H1 (cell line): ENCODE data around the gene PYGB. TPM values are rescaled to one million over a fixed set of nuclear protein-coding genes. Genes with fewer than 3 reads are reported as not detected.

ENCODE experiments used
- CTCF ChIA-PET: fragments of 300-600 bp; sonication (Branson Sonifier 250); formaldehyde crosslinking; loops from one replicate; lab custom pipeline; 2021; ENCODE audit not compliant: partially characterized antibody; lab: Charles Lee
- POLR2A ChIA-PET: fragments of 300-600 bp; sonication (Branson Sonifier 250); formaldehyde crosslinking; loops from one replicate; lab custom pipeline; 2021; ENCODE audit warnings: inconsistent platforms; ENCODE audit not compliant: partially characterized antibody; lab: Charles Lee
- DNase-seq, 2 experiments: peaks; one replicate each; pipeline versions ENCODE4 v3.0.0 to v3.0.0-alpha.2; 2010 to 2022; ENCODE audit warnings: low spot score in 2 of 2, low read depth in 1 of 2, mixed read lengths in 1 of 2
- FAIRE-seq: peaks from 2 replicates; lab custom pipeline; 2011; peaks lifted over from hg19 to GRCh38; lab: Jason Lieb, UNC
- H2AFZ ChIP-seq: 2 replicates; pipeline ENCODE4 v1.8.1; 2012; ENCODE audit warnings: low read length, inconsistent platforms
- H2AK5ac ChIP-seq: 2 replicates; pipeline ENCODE4 v1.6.1; 2013; ENCODE audit warnings: low read depth, low read length
- H2BK120ac ChIP-seq: replicated peaks from 2 replicates; pipeline ENCODE3; 2013; ENCODE audit warnings: low read depth, low read length, inconsistent platforms
- H2BK12ac ChIP-seq: 2 replicates; pipeline ENCODE4 v1.6.1; 2013; ENCODE audit warnings: low read depth, low read length
- H2BK15ac ChIP-seq: 2 replicates; pipeline ENCODE4 v1.6.1; 2013; ENCODE audit warnings: low read length
- H2BK20ac ChIP-seq: 2 replicates; pipeline ENCODE4 v1.6.1; 2013; ENCODE audit warnings: low read length
- H2BK5ac ChIP-seq: 2 replicates; pipeline ENCODE4 v1.6.1; 2013; ENCODE audit warnings: low read depth, low read length
- H3K14ac ChIP-seq: 2 replicates; pipeline ENCODE4 v1.6.1; 2013; ENCODE audit warnings: inconsistent platforms; ENCODE audit not compliant: insufficient read length
- H3K18ac ChIP-seq: 2 replicates; pipeline ENCODE4 v1.6.1; 2013; ENCODE audit warnings: low read length; ENCODE audit errors: extremely low read depth
- H3K23ac ChIP-seq: 2 replicates; pipeline ENCODE4 v1.6.1; 2013; ENCODE audit warnings: inconsistent platforms; ENCODE audit not compliant: insufficient read length
- H3K23me2 ChIP-seq: 2 replicates; pipeline ENCODE4 v1.6.1; 2013; ENCODE audit warnings: low read depth, low read length
- H3K27ac ChIP-seq: 2 replicates; pipeline ENCODE4 v1.6.1; 2011; ENCODE audit warnings: low read depth, low read length, inconsistent platforms
- H3K27me3 ChIP-seq, 4 experiments: replicated peaks in 1 of 4; 1 replicate in 1 of 4; 2 replicates in 3 of 4; pipeline versions ENCODE4 v1.6.1 to v1.8.1; 2011 to 2013; ENCODE audit warnings: low read length in 3 of 4, mild to moderate bottlenecking in 3 of 4, inconsistent platforms in 2 of 4, mixed read lengths in 2 of 4, moderate library complexity in 1 of 4; ENCODE audit not compliant: control insufficient read depth in 3 of 4, insufficient read depth in 3 of 4; ENCODE audit errors: extremely low read depth in 1 of 4
- H3K36me3 ChIP-seq, 4 experiments: 2 replicates each; pipeline versions ENCODE4 v1.6.1 to v1.8.1; 2011 to 2013; ENCODE audit warnings: mild to moderate bottlenecking in 4 of 4, low read length in 3 of 4, moderate library complexity in 2 of 4, control low read depth in 1 of 4, inconsistent platforms in 1 of 4; ENCODE audit not compliant: insufficient read depth in 4 of 4, control insufficient read depth in 2 of 4
- H3K4ac ChIP-seq: replicated peaks from 2 replicates; pipeline ENCODE3; 2013; ENCODE audit warnings: low read length, low read depth, mixed read lengths, inconsistent platforms; ENCODE audit not compliant: insufficient read length
- H3K4me1 ChIP-seq, 4 experiments: replicated peaks in 1 of 4; 1 replicate in 1 of 4; 2 replicates in 3 of 4; pipeline versions ENCODE4 v1.6.1 to v1.8.1; 2011 to 2013; ENCODE audit warnings: low read length in 3 of 4, inconsistent platforms in 2 of 4, mixed read lengths in 1 of 4; ENCODE audit not compliant: insufficient read depth in 4 of 4, control insufficient read depth in 3 of 4
- H3K4me2 ChIP-seq, 2 experiments: 2 replicates each; pipeline versions ENCODE4 v1.6.1 to v1.8.1; 2011 to 2013; ENCODE audit warnings: low read depth in 2 of 2, low read length in 2 of 2, control low read depth in 1 of 2, inconsistent platforms in 1 of 2, mild to moderate bottlenecking in 1 of 2; ENCODE audit not compliant: insufficient read depth in 1 of 2
- H3K4me3 ChIP-seq, 4 experiments: fragments of 200-600, 300-600 bp in 1 of 4; sonication (generic), shearing (Covaris generic), sonication (Bioruptor Twin) in 1 of 4; 2 replicates each; pipeline versions ENCODE4 v1.5.1 to v1.8.1; 2011 to 2016; ENCODE audit warnings: low read length in 4 of 4, low read depth in 3 of 4, control low read depth in 2 of 4, inconsistent platforms in 2 of 4, mild to moderate bottlenecking in 2 of 4, mixed read lengths in 1 of 4, moderate library complexity in 1 of 4; ENCODE audit not compliant: insufficient read depth in 2 of 4; ENCODE audit errors: extremely low read depth in 1 of 4
- H3K56ac ChIP-seq: replicated peaks from 2 replicates; pipeline ENCODE3; 2013; ENCODE audit warnings: low read depth, mild to moderate bottlenecking, mixed read lengths, low read length, inconsistent platforms; ENCODE audit not compliant: insufficient read length
- H3K79me1 ChIP-seq: 2 replicates; pipeline ENCODE4 v1.6.1; 2013; ENCODE audit warnings: low read depth, low read length, control low read depth
- H3K79me2 ChIP-seq, 2 experiments: 2 replicates each; pipeline versions ENCODE4 v1.6.1 to v1.8.1; 2012 to 2013; ENCODE audit warnings: low read length in 2 of 2, mild to moderate bottlenecking in 2 of 2, inconsistent platforms in 1 of 2; ENCODE audit not compliant: insufficient read depth in 2 of 2, control insufficient read depth in 1 of 2
- H3K9ac ChIP-seq, 4 experiments: replicated peaks in 1 of 4; 1 replicate in 1 of 4; 2 replicates in 3 of 4; pipeline versions ENCODE4 v1.6.1 to v1.8.1; 2011 to 2013; ENCODE audit warnings: low read depth in 3 of 4, low read length in 3 of 4, control low read depth in 2 of 4, mild to moderate bottlenecking in 2 of 4, moderate library complexity in 2 of 4, inconsistent platforms in 1 of 4; ENCODE audit errors: extremely low read depth in 1 of 4
- H3K9me3 ChIP-seq, 2 experiments: 2 replicates each; pipeline versions ENCODE4 v1.6.1 to v1.8.1; 2012 to 2013; ENCODE audit warnings: mild to moderate bottlenecking in 2 of 2, moderate library complexity in 2 of 2, control low read depth in 1 of 2, inconsistent platforms in 1 of 2, low read depth in 1 of 2, low read length in 1 of 2, mixed read lengths in 1 of 2; ENCODE audit not compliant: insufficient read depth in 2 of 2
- H4K20me1 ChIP-seq, 2 experiments: replicated peaks in 1 of 2; 2 replicates each; pipeline versions ENCODE3 to v1.8.1; 2011 to 2013; ENCODE audit warnings: inconsistent platforms in 2 of 2, low read length in 2 of 2, mild to moderate bottlenecking in 1 of 2; ENCODE audit not compliant: insufficient read depth in 2 of 2, control insufficient read depth in 1 of 2
- H4K5ac ChIP-seq: 2 replicates; pipeline ENCODE4 v1.6.1; 2013; ENCODE audit warnings: low read length, low read depth, mixed read lengths, inconsistent platforms; ENCODE audit not compliant: insufficient read length
- H4K8ac ChIP-seq: 2 replicates; pipeline ENCODE4 v1.8.0; 2013; ENCODE audit warnings: mild to moderate bottlenecking, moderate library complexity, low read length, inconsistent platforms; ENCODE audit not compliant: insufficient read depth; ENCODE audit errors: extremely low read depth
- H4K91ac ChIP-seq: replicated peaks from 2 replicates; pipeline ENCODE3; 2013; ENCODE audit warnings: low read length, mixed read lengths, inconsistent platforms; ENCODE audit not compliant: insufficient read length
- ASH2L ChIP-seq: fragments of 200-600, 300-600 bp; sonication (generic); IDR thresholded peaks from one replicate; pipeline ENCODE4 v1.7.1; 2017; ENCODE audit warnings: low read length
- BACH1 ChIP-seq: IDR thresholded peaks from 2 replicates; pipeline ENCODE4 v1.6.1; 2012; ENCODE audit warnings: low read length, improper control_type of control experiment
- JUN ChIP-seq: IDR thresholded peaks from 2 replicates; pipeline ENCODE4 v1.6.1; 2011; ENCODE audit warnings: low read depth, mild to moderate bottlenecking, improper control_type of control experiment, low read length
- KDM1A ChIP-seq: fragments of 200-600, 300-600 bp; sonication (generic); IDR thresholded peaks from 2 replicates; pipeline ENCODE4 v1.7.1; 2016; ENCODE audit warnings: mild to moderate bottlenecking, low read length, borderline replicate concordance
- KDM5A ChIP-seq: fragments of 200-600 bp; IDR thresholded peaks from 2 replicates; pipeline ENCODE4 v1.7.1; 2012; ENCODE audit warnings: mild to moderate bottlenecking, low read length, inconsistent platforms, mixed read lengths
- MAX ChIP-seq: IDR thresholded peaks from 2 replicates; pipeline ENCODE4 v1.6.1; 2012; ENCODE audit warnings: inconsistent platforms
- RBBP5 ChIP-seq: IDR thresholded peaks from 2 replicates; pipeline ENCODE4 v1.7.1; 2012; ENCODE audit warnings: low read depth, mild to moderate bottlenecking, inconsistent platforms, low read length, moderate library complexity, borderline replicate concordance
- SIX5 ChIP-seq: IDR thresholded peaks from 2 replicates; pipeline ENCODE4 v1.6.1; 2011; ENCODE audit warnings: mild to moderate bottlenecking, low read depth, low read length
- SP1 ChIP-seq: IDR thresholded peaks from 2 replicates; pipeline ENCODE4 v1.6.1; 2011; ENCODE audit warnings: low read depth, low read length
- SUZ12 ChIP-seq: fragments of 200-600 bp; sonication (generic); IDR thresholded peaks from 2 replicates; pipeline ENCODE4 v1.6.1; 2012; ENCODE audit warnings: mild to moderate bottlenecking, inconsistent platforms, low read length, moderate library complexity, mixed read lengths
- YY1 ChIP-seq: IDR thresholded peaks from 2 replicates; pipeline ENCODE4 v1.6.1; 2011; ENCODE audit warnings: low read depth, mild to moderate bottlenecking, low read length
- WGBS, 2 experiments: shearing (Covaris generic) in 1 of 2; methylation state at CpG; one replicate each; pipeline versions ENCODE4 v1.1.6 to v1.1.7; 2013 to 2015; ENCODE audit warnings: low lambda C conversion rate in 2 of 2, mixed read lengths in 2 of 2, inconsistent platforms in 1 of 2, low coverage in 1 of 2, missing lambda C conversion rate in 1 of 2; ENCODE audit not compliant: insufficient replicate concordance in 2 of 2, insufficient coverage in 1 of 2, insufficient read length in 1 of 2; ENCODE audit errors: extremely low coverage in 1 of 2, missing lambda C conversion rate in 1 of 2; 5-methylcytosine and 5-hydroxymethylcytosine counted together
- polyA plus RNA-seq, 7 experiments: library from polyadenylated mRNA; depleted of rRNA in 3 of 7; stranded (reverse) in 5 of 7; unstranded in 2 of 7; fragments of >200 nt in 5 of 7; fragments of 200-250 nt in 2 of 7; gene quantifications; 1 replicate in 5 of 7; 2 replicates in 1 of 7; 4 replicates in 1 of 7; pipeline versions ENCODE4 v1.2.1 to v1.2.3, GENCODE V29; 2011 to 2013; ENCODE audit warnings: missing spikeins in 2 of 7, mixed read lengths in 2 of 7
- total RNA-seq: library from RNA; stranded (reverse); fragmentation: NEBNext Ultra II Directional; extraction: Animal tissue kit (Norgen Biotek cat#: 25700); gene quantifications from 2 replicates; pipeline ENCODE4 v1.2.1, GENCODE V29; 2021
- TF ChIP-seq, protein P1 (sequence below): IDR thresholded peaks from 2 replicates; pipeline ENCODE4 v1.6.1; 2011; ENCODE audit warnings: low read depth, mild to moderate bottlenecking, low read length; ENCODE audit not compliant: insufficient read depth

PYGB gene
- total and polyA plus RNA-seq, 2 of the 8 experiments (the other 6 are each of a cell fraction or from before 2014, with no cell fraction given): 26.6 to 56.0 TPM

DNA sequence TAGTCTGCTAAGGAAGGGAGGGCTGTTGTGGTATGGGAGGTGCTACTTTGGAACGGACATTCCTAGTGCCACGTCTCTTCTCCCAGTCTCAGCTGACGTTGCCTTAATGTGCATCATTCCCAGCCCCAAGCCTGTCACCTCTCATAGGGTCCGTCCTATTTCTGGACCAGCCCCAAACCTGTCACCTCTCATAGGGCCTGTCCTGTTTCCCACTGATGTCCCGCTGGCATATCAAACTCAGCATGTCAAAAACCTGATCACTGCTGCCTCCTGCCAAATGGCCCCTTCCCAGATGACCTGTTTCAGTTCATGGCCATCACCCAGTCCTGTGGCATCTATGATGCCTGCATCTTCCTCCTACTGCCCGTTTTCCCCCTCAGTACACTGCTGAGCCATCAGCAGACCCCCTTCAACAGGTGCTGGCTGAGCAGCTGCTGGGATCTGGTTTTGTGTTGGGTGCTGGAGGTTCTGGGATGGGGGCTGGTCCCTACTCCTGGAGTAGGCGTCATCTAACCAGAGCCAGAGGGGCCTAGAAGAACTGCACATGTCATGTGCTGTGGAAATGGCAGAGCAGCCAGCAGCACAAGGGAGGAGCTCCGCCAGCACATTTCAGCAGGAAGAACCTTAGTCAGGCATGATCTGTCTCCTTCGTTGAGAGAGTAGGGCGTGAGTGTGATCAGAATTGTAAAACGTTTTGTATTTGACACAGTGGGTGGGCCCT is 49.1 kb upstream of the PYGB start:
- H3K4me3 ChIP-seq: no peak overlapping the region
- H3K4me2 ChIP-seq: peak overlapping the region in 1 of 2 experiments; percentile 17; a peak in 1 of 4 replicates
- no peak overlapping the region for H2BK15ac ChIP-seq
- H3K4me1 ChIP-seq: peaks cover 4 to 12% (median 10%) of the 10 kb centered on the region in 4 experiments
- H2AK5ac ChIP-seq: no peak overlapping the region
- H2AFZ ChIP-seq: no peak overlapping the region
- H4K20me1 ChIP-seq: peaks cover 2 to 12% of the 10 kb centered on the region in 2 experiments
- ChIA-PET POLR2A (interaction anchor here (0.8 kb wide), 1 partner anchor 12 kb away, joined by 3 read pairs; no protein-coding TSS in a partner anchor), CTCF (interaction anchor here (0.9 to 2.5 kb wide), 3 partner anchors 22 to 990 kb away, joined by 3 to 10 read pairs (median 4); partner anchors contain the start of gene PYGB)
- H3K56ac ChIP-seq: no peak overlapping the region
- no peak overlapping the region for H3K18ac ChIP-seq
- WGBS, 2 experiments: 71% methylated on average over 11 of the region's 11 CpGs; no CpG with 5 or more reads in 1 of the 2 experiments
- H3K4ac ChIP-seq: no peak overlapping the region
- no peak overlapping the region for H4K91ac ChIP-seq
- no peak overlapping the region for H4K8ac ChIP-seq
- H3K27ac ChIP-seq: no peak overlapping the region
- H2BK12ac ChIP-seq: no peak overlapping the region
- H3K36me3 ChIP-seq: no peaks in the 10 kb centered on the region
- H3K23ac ChIP-seq: no peak overlapping the region
- DNase-seq (no peak), FAIRE-seq (no peak)
- H2BK5ac ChIP-seq: no peak overlapping the region
- peaks cover 12% of the 10 kb centered on the region; the same call in 1 of the 2 replicates for H3K23me2 ChIP-seq
- H2BK120ac ChIP-seq: no peak overlapping the region
- no peak overlapping the region for H2BK20ac ChIP-seq
- H3K79me1 ChIP-seq: peaks cover 6% of the 10 kb centered on the region
- H3K27me3 ChIP-seq: peaks cover 0 to 6% (median under 1%) of the 10 kb centered on the region in 4 experiments; a peak in 3 of 7 replicates
- no peak overlapping the region for H3K9ac ChIP-seq
- H3K9me3 ChIP-seq: no peaks in the 10 kb centered on the region
- H4K5ac ChIP-seq: no peak overlapping the region
- peaks cover 0 to 2% of the 10 kb centered on the region in 2 experiments; a peak in 1 of 4 replicates for H3K79me2 ChIP-seq
- H3K14ac ChIP-seq: no peak overlapping the region
- TF ChIP-seq BACH1 (no peak), YY1 (no peak), SP1 (no peak), RBBP5 (no peak), SUZ12 (no peak), ASH2L (no peak), KDM5A (no peak), JUN (no peak), MAX (no peak), KDM1A (no peak), SIX5 (no peak)
- TF ChIP-seq, protein P1, sequence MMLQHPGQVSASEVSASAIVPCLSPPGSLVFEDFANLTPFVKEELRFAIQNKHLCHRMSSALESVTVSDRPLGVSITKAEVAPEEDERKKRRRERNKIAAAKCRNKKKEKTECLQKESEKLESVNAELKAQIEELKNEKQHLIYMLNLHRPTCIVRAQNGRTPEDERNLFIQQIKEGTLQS: no peak
